ENCODE results near the gene DBN1. TPM values are rescaled to one million over a fixed set of nuclear protein-coding genes. Genes with fewer than 3 reads are reported as not detected.

Gene DBN1
- total RNA-seq, 1 experiment from 2014 or later = 144 TPM

GRCh38 chr5:177505075-177505474 lies 31.6 kb upstream of the DBN1 start:
- Histone ChIP-seq H3K4me1 (no peaks in the 10 kb centered on the region), H3K9me3 (no peaks in the 10 kb centered on the region), H3K36me3 (ENCODE audit: control insufficient read depth, insufficient read depth, low read length) (no peaks in the 10 kb centered on the region), H3K27me3 (replicated peaks; ENCODE audit: control insufficient read depth, insufficient read depth, low read length) (no peaks in the 10 kb centered on the region), H3K4me3 (ENCODE audit: low read depth, low read length) (no peak overlapping the region)
- Mint-ChIP-seq H3K27me3 (ENCODE audit: insufficient read depth, unreplicated experiment) (no peaks in the 10 kb centered on the region), H3K27ac (ENCODE audit: unreplicated experiment) (no peak overlapping the region), H3K36me3 (ENCODE audit: insufficient read depth, unreplicated experiment) (peaks cover 9% of the 10 kb centered on the region), H3K4me1 (ENCODE audit: low read depth, unreplicated experiment) (peaks cover 11% of the 10 kb centered on the region), H3K9me3 (ENCODE audit: unreplicated experiment) (no peaks in the 10 kb centered on the region), H3K4me3 (ENCODE audit: unreplicated experiment) (no peak overlapping the region)
- TF ChIP-seq, protein P1, sequence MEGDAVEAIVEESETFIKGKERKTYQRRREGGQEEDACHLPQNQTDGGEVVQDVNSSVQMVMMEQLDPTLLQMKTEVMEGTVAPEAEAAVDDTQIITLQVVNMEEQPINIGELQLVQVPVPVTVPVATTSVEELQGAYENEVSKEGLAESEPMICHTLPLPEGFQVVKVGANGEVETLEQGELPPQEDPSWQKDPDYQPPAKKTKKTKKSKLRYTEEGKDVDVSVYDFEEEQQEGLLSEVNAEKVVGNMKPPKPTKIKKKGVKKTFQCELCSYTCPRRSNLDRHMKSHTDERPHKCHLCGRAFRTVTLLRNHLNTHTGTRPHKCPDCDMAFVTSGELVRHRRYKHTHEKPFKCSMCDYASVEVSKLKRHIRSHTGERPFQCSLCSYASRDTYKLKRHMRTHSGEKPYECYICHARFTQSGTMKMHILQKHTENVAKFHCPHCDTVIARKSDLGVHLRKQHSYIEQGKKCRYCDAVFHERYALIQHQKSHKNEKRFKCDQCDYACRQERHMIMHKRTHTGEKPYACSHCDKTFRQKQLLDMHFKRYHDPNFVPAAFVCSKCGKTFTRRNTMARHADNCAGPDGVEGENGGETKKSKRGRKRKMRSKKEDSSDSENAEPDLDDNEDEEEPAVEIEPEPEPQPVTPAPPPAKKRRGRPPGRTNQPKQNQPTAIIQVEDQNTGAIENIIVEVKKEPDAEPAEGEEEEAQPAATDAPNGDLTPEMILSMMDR (IDR thresholded peaks at IDR 0.05; ENCODE audit: insufficient read depth in 1 of 2, low read depth in 1 of 2, low read length in 1 of 2, severe bottlenecking in 1 of 2, unreplicated experiment in 1 of 2) = no peak
- POLR2A ChIA-PET = no interaction called here
- no TSS peak for BruUV-seq (replicated peaks)
- no peak for DNase-seq
- intact Hi-C loops (cut with micrococcal nuclease; ENCODE audit: unreplicated experiment) = no loop called here
- CTCF ChIA-PET = no interaction called here

GRCh38 chr5:177504086-177505056 lies 30.9 kb upstream of the DBN1 start:
- POLR2A ChIA-PET = no interaction called here
- Mint-ChIP-seq H3K36me3 (ENCODE audit: insufficient read depth, unreplicated experiment) (peaks cover 4% of the 10 kb centered on the region), H3K4me3 (ENCODE audit: unreplicated experiment) (no peak overlapping the region), H3K9me3 (ENCODE audit: unreplicated experiment) (no peaks in the 10 kb centered on the region), H3K27me3 (ENCODE audit: insufficient read depth, unreplicated experiment) (peaks cover 3% of the 10 kb centered on the region), H3K4me1 (ENCODE audit: low read depth, unreplicated experiment) (peaks cover 7% of the 10 kb centered on the region), H3K27ac (ENCODE audit: unreplicated experiment) (no peak overlapping the region)
- no TSS peak for BruUV-seq (replicated peaks)
- TF ChIP-seq, protein P1 (IDR thresholded peaks at IDR 0.05; ENCODE audit: insufficient read depth in 1 of 2, low read depth in 1 of 2, low read length in 1 of 2, severe bottlenecking in 1 of 2, unreplicated experiment in 1 of 2) = no peak
- no peaks in the 10 kb centered on the region for H3K27me3 ChIP-seq (replicated peaks; ENCODE audit: control insufficient read depth, insufficient read depth, low read length)
- no peaks in the 10 kb centered on the region for H3K36me3 ChIP-seq (ENCODE audit: control insufficient read depth, insufficient read depth, low read length)
- no peaks in the 10 kb centered on the region for H3K4me1 ChIP-seq
- no peak overlapping the region for H3K4me3 ChIP-seq (ENCODE audit: low read depth, low read length)
- H3K9me3 ChIP-seq = no peaks in the 10 kb centered on the region
- intact Hi-C loops (cut with micrococcal nuclease; ENCODE audit: unreplicated experiment) = no loop called here
- CTCF ChIA-PET = interaction anchor here (0.6 to 1.6 kb wide), 2 partner anchors 98 to 100 kb away, joined by 4 read pairs; no protein-coding TSS in a partner anchor
- DNase-seq = no peak

DNA sequence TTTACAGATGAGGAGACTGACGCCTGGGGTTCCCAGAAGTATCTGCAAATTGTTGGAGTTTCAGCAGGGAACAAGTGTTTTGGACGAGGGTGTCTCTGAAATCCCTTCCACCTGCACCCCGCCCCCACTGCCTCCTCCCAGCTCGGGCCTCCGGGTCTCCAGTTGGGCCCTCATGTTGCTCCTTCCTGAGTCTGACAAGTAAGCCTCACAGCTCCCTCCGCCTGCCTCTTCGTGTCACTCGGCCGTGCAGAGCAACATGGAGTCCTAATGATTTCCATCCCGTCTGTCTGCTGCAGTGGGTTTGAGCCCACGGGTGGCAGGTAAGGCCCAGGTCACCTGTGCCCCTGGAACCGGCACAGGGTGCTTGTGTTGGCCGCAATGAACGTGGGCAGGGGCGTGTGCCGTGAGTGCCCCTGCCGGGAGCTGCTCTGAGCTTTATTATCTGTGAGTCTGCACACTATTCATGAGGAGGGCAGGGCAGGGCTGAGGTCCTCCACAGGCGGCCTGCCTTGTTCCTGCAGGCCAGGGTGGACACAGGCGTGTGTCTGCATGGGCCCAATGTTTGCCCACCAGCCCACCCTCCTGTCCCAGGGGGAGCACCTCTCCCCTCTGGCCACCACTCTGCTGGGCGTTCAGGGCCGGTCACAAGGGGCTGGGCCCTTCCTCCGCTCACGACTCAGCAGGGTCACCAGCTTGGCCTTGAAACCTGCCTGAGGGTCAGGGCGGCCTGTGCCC lies 30.1 kb upstream of the DBN1 start:
- TF ChIP-seq, protein P1 (IDR thresholded peaks at IDR 0.05; ENCODE audit: insufficient read depth in 1 of 2, low read depth in 1 of 2, low read length in 1 of 2, severe bottlenecking in 1 of 2, unreplicated experiment in 1 of 2) = no peak
- Mint-ChIP-seq H3K36me3 (ENCODE audit: insufficient read depth, unreplicated experiment) (no peaks in the 10 kb centered on the region), H3K27ac (ENCODE audit: unreplicated experiment) (no peak overlapping the region), H3K27me3 (ENCODE audit: insufficient read depth, unreplicated experiment) (peaks cover 8% of the 10 kb centered on the region), H3K9me3 (ENCODE audit: unreplicated experiment) (no peaks in the 10 kb centered on the region), H3K4me3 (ENCODE audit: unreplicated experiment) (no peak overlapping the region), H3K4me1 (ENCODE audit: low read depth, unreplicated experiment) (peaks cover 12% of the 10 kb centered on the region)
- no TSS peak for BruUV-seq (replicated peaks)
- H3K4me1 ChIP-seq = no peaks in the 10 kb centered on the region
- no peak for DNase-seq
- intact Hi-C loops (cut with micrococcal nuclease; ENCODE audit: unreplicated experiment) = no loop called here
- H3K9me3 ChIP-seq = no peaks in the 10 kb centered on the region
- H3K4me3 ChIP-seq (ENCODE audit: low read depth, low read length) = no peak overlapping the region
- no peaks in the 10 kb centered on the region for H3K36me3 ChIP-seq (ENCODE audit: control insufficient read depth, insufficient read depth, low read length)
- POLR2A ChIA-PET = no interaction called here
- CTCF ChIA-PET = interaction anchor here (0.6 to 1.6 kb wide), 3 partner anchors 48 to 99 kb away, joined by 3 to 4 read pairs (median 4); no protein-coding TSS in a partner anchor
- H3K27me3 ChIP-seq (replicated peaks; ENCODE audit: control insufficient read depth, insufficient read depth, low read length) = no peaks in the 10 kb centered on the region

Data from Caco-2 (cell line).